ENCODE results near the gene HLA-DPB1.

DNA sequence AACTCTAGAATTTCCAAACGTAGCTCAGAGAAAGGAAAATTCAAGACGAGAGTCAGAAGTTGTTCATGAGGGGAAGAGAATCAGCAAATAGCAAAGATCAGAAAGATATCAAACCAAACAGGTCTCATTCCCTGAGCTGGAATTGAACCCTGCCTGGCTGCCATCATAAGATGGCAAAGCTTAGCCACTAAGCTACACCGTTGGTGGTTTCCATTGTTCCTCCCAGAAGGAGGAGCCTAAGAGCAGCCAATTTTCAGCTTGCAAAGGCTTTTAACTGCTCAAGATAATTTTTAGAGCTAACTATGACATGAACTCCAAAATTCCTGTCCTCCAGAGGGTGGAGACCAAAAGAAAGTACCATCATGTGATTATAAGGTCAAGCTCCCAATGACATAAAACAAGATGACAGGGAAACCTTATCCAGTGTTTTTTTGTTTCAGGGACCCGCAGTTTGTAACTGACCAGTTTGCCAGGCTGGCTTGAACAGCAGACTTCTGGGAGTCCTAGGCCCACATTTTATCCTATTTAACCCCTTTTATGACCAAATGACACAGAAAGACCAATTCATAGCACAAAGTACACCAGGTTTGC lies 60.6 kb downstream of the HLA-DPB1 start:
- TF ChIP-seq, protein P1, sequence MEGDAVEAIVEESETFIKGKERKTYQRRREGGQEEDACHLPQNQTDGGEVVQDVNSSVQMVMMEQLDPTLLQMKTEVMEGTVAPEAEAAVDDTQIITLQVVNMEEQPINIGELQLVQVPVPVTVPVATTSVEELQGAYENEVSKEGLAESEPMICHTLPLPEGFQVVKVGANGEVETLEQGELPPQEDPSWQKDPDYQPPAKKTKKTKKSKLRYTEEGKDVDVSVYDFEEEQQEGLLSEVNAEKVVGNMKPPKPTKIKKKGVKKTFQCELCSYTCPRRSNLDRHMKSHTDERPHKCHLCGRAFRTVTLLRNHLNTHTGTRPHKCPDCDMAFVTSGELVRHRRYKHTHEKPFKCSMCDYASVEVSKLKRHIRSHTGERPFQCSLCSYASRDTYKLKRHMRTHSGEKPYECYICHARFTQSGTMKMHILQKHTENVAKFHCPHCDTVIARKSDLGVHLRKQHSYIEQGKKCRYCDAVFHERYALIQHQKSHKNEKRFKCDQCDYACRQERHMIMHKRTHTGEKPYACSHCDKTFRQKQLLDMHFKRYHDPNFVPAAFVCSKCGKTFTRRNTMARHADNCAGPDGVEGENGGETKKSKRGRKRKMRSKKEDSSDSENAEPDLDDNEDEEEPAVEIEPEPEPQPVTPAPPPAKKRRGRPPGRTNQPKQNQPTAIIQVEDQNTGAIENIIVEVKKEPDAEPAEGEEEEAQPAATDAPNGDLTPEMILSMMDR (conservative IDR thresholded peaks at IDR 0.05; ENCODE audit: low read depth, low read length): no peak
- TF ChIP-seq BHLHE40 (IDR thresholded peaks at IDR 0.05; ENCODE audit: low read depth, low read length): no peak
- no peak for TF ChIP-seq POLR2A (IDR thresholded peaks at IDR 0.05; ENCODE audit: low read depth, low read length)
- no peak for TF ChIP-seq SMC3 (IDR thresholded peaks at IDR 0.05; ENCODE audit: low read depth, low read length)
- TF ChIP-seq RCOR1 (IDR thresholded peaks at IDR 0.05; ENCODE audit: insufficient replicate concordance, low read length): no peak
- TF ChIP-seq MXI1 (IDR thresholded peaks at IDR 0.05; ENCODE audit: borderline replicate concordance, low read depth, low read length): no peak
- TF ChIP-seq, protein P2, sequence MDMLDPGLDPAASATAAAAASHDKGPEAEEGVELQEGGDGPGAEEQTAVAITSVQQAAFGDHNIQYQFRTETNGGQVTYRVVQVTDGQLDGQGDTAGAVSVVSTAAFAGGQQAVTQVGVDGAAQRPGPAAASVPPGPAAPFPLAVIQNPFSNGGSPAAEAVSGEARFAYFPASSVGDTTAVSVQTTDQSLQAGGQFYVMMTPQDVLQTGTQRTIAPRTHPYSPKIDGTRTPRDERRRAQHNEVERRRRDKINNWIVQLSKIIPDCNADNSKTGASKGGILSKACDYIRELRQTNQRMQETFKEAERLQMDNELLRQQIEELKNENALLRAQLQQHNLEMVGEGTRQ (IDR thresholded peaks at IDR 0.05; ENCODE audit: low read depth, low read length): no peak
- no peak for TF ChIP-seq RAD21 (IDR thresholded peaks at IDR 0.05; ENCODE audit: low read length)

Measured in IMR-90 (cell line).